H1 (cell line): ENCODE measurements around the gene VPS13C.

Experiments used
- BACH1 ChIP-seq: IDR thresholded peaks from 2 replicates; pipeline ENCODE4 v1.6.1; 2012; ENCODE audit warnings: low read length, improper control_type of control experiment
- CTCF ChIP-seq, 3 experiments: IDR thresholded peaks; 1 replicate in 2 of 3; 2 replicates in 1 of 3; pipeline versions ENCODE4 v1.5.1 to v1.6.1; 2011; ENCODE audit warnings: low read length in 3 of 3, mild to moderate bottlenecking in 3 of 3, inconsistent platforms in 2 of 3, low read depth in 1 of 3, moderate library complexity in 1 of 3; ENCODE audit not compliant: insufficient read depth in 1 of 3; ENCODE audit errors: control extremely low read depth in 1 of 3
- GABPA ChIP-seq: IDR thresholded peaks from 2 replicates; pipeline ENCODE4 v1.6.1; 2011; ENCODE audit warnings: mild to moderate bottlenecking, low read length, moderate library complexity, borderline replicate concordance; ENCODE audit not compliant: insufficient read depth
- POLR2A ChIP-seq, 2 experiments: IDR thresholded peaks; 1 replicate in 1 of 2; 2 replicates in 1 of 2; pipeline ENCODE4 v1.6.1; 2011; ENCODE audit warnings: low read depth in 2 of 2, low read length in 2 of 2, mild to moderate bottlenecking in 2 of 2; ENCODE audit errors: control extremely low read depth in 1 of 2
- RAD21 ChIP-seq, 2 experiments: IDR thresholded peaks in 1 of 2; conservative IDR thresholded peaks in 1 of 2; 2 replicates each; pipeline ENCODE4 v1.6.1; 2011; ENCODE audit warnings: low read depth in 2 of 2, low read length in 2 of 2, improper control_type of control experiment in 1 of 2, inconsistent platforms in 1 of 2, mild to moderate bottlenecking in 1 of 2, moderate library complexity in 1 of 2
- SIN3A ChIP-seq, 2 experiments: IDR thresholded peaks in 1 of 2; conservative IDR thresholded peaks in 1 of 2; 2 replicates each; pipeline ENCODE4 v1.6.1; 2011 to 2012; ENCODE audit warnings: low read length in 2 of 2, improper control_type of control experiment in 1 of 2, low read depth in 1 of 2, mild to moderate bottlenecking in 1 of 2

- no peak for TF ChIP-seq SIN3A (conservative IDR thresholded peaks at IDR 0.05 in 1 of 2, IDR thresholded peaks at IDR 0.05 in 1 of 2; ENCODE audit: low read depth in 1 of 2, low read length in 2 of 2)
- TF ChIP-seq RAD21 (IDR thresholded peaks at IDR 0.05 in 1 of 2, conservative IDR thresholded peaks at IDR 0.05 in 1 of 2; ENCODE audit: low read depth in 2 of 2, low read length in 2 of 2): no peak
- no peak for TF ChIP-seq BACH1
- no peak for TF ChIP-seq POLR2A (IDR thresholded peaks at IDR 0.05; ENCODE audit: control extremely low read depth in 1 of 2, low read depth in 2 of 2, low read length in 2 of 2)
- TF ChIP-seq CTCF (IDR thresholded peaks at IDR 0.05; ENCODE audit: control extremely low read depth in 1 of 3, insufficient read depth in 1 of 3, low read depth in 1 of 3, low read length in 3 of 3): no peak
- TF ChIP-seq GABPA: no peak
Observed at GRCh38 chr15:61908241-61908640, 152.0 kb downstream of the VPS13C start.
